Endothelial cell of umbilical vein (primary cell): ENCODE results near the gene CCN5. TPM values are rescaled to one million over a fixed set of nuclear protein-coding genes. Genes with fewer than 3 reads are reported as not detected.
"Not testable (repeated sequence)": the region's sequence is repeated elsewhere in the genome, so short reads cannot be mapped to it uniquely, and the experiment has no call there.

Source experiments
- BruUV-seq: library from RNA; stranded (reverse); fragments of 400-500 nt; replicated peaks from 2 replicates; lab custom pipeline; 2021; lab: Mats Ljungman, UMichigan
- CTCF ChIA-PET: fragments of 300-600, 350-600 bp; sonication (Branson Sonifier 250); formaldehyde crosslinking; loops from one replicate; lab custom pipeline; 2021; ENCODE audit warnings: antibody characterized with exemption, inconsistent platforms; lab: Charles Lee
- POLR2A ChIA-PET: fragments of 300-600, 350-600 bp; sonication (Branson Sonifier 250); formaldehyde crosslinking; loops from one replicate; lab custom pipeline; 2021; ENCODE audit warnings: antibody characterized with exemption, inconsistent platforms; lab: Charles Lee
- DNase-seq: peaks from one replicate; pipeline ENCODE4 v3.0.0-alpha.2; 2011; ENCODE audit warnings: low read depth, low spot score
- FAIRE-seq: peaks from 2 replicates; lab custom pipeline; 2011; peaks lifted over from hg19 to GRCh38; lab: Jason Lieb, UNC
- H2AFZ ChIP-seq: 2 replicates; pipeline ENCODE4 v1.6.0; 2012; ENCODE audit warnings: low read depth, low read length, control low read depth, inconsistent platforms
- H3K27ac ChIP-seq: 2 replicates; pipeline ENCODE4 v1.5.1; 2011; ENCODE audit warnings: low read depth, mild to moderate bottlenecking, control low read depth, low read length, moderate library complexity; ENCODE audit not compliant: insufficient read depth
- H3K27me3 ChIP-seq, 2 experiments: 2 replicates each; pipeline versions ENCODE4 v1.6.0 to v1.6.1; 2011; ENCODE audit warnings: low read length in 2 of 2, mixed read lengths in 1 of 2; ENCODE audit not compliant: control insufficient read depth in 2 of 2, insufficient read depth in 2 of 2
- H3K36me3 ChIP-seq, 2 experiments: 2 replicates in 1 of 2; 3 replicates in 1 of 2; pipeline ENCODE4 v1.5.1; 2011; ENCODE audit warnings: low read length in 2 of 2, mild to moderate bottlenecking in 1 of 2, moderate library complexity in 1 of 2; ENCODE audit not compliant: control insufficient read depth in 2 of 2, insufficient read depth in 2 of 2; ENCODE audit errors: extremely low read depth in 1 of 2
- H3K4me1 ChIP-seq: 3 replicates; pipeline ENCODE4 v1.5.1; 2011; ENCODE audit warnings: mild to moderate bottlenecking, low read length; ENCODE audit not compliant: control insufficient read depth, insufficient read depth; ENCODE audit errors: extremely low read depth
- H3K4me2 ChIP-seq: 2 replicates; pipeline ENCODE4 v1.6.1; 2011; ENCODE audit warnings: low read length, control low read depth, mixed read lengths; ENCODE audit not compliant: insufficient read depth
- H3K4me3 ChIP-seq, 3 experiments: fragments of 200-600 bp in 1 of 3; sonication (generic), shearing (Covaris generic) in 1 of 3; replicated peaks in 1 of 3; 2 replicates each; pipeline ENCODE4 v1.5.1; 2011 to 2016; ENCODE audit warnings: control low read depth in 3 of 3, low read length in 3 of 3, mild to moderate bottlenecking in 2 of 3, inconsistent platforms in 1 of 3, low read depth in 1 of 3, moderate library complexity in 1 of 3; ENCODE audit not compliant: insufficient read depth in 1 of 3
- H3K79me2 ChIP-seq: 2 replicates; pipeline ENCODE4 v1.6.0; 2012; ENCODE audit warnings: low read length, inconsistent platforms; ENCODE audit not compliant: control insufficient read depth, insufficient read depth
- H3K9ac ChIP-seq: replicated peaks from 2 replicates; pipeline ENCODE3; 2011; ENCODE audit warnings: low read length, control low read depth; ENCODE audit not compliant: insufficient read depth; ENCODE audit errors: extremely low read depth
- H3K9me1 ChIP-seq: replicated peaks from 3 replicates; pipeline ENCODE4 v1.6.0; 2011; ENCODE audit warnings: mild to moderate bottlenecking, low read length; ENCODE audit not compliant: control insufficient read depth, insufficient read depth; ENCODE audit errors: extremely low read depth
- H3K9me3 ChIP-seq: replicated peaks from 2 replicates; pipeline ENCODE4 v1.5.1; 2012; ENCODE audit warnings: low read length, inconsistent platforms; ENCODE audit not compliant: control insufficient read depth, insufficient read depth
- H4K20me1 ChIP-seq: replicated peaks from 2 replicates; pipeline ENCODE3; 2011; ENCODE audit warnings: mild to moderate bottlenecking, low read length; ENCODE audit not compliant: control insufficient read depth, insufficient read depth; ENCODE audit errors: extremely low read depth
- FOS ChIP-seq: IDR thresholded peaks from 2 replicates; pipeline ENCODE4 v1.6.1; 2011; ENCODE audit warnings: mild to moderate bottlenecking, low read length, moderate library complexity, borderline replicate concordance; ENCODE audit not compliant: insufficient read depth
- GATA2 ChIP-seq: IDR thresholded peaks from 2 replicates; pipeline ENCODE4 v1.7.0; 2011; ENCODE audit warnings: low read depth, mild to moderate bottlenecking, moderate library complexity, mixed read lengths, low read length; ENCODE audit not compliant: insufficient read length, insufficient read depth
- JUN ChIP-seq: IDR thresholded peaks from 2 replicates; pipeline ENCODE4 v1.6.1; 2011; ENCODE audit warnings: borderline replicate concordance, low read depth; ENCODE audit not compliant: insufficient read length, insufficient read depth
- POLR2AphosphoS5 ChIP-seq: IDR thresholded peaks from 2 replicates; pipeline ENCODE4 v1.6.1; 2012; ENCODE audit warnings: low read depth, mild to moderate bottlenecking, control low read depth, low read length, moderate library complexity; ENCODE audit not compliant: insufficient read depth
- dilution Hi-C: fragments of 300-500 bp; cut with MboI; formaldehyde crosslinking; loops from one replicate; pipeline ENCODE4 v1.15.0; 2019; ENCODE audit warnings: low sequenced_read_pairs; ENCODE audit not compliant: extremely low pct_ligation_motif_present
- intact Hi-C: fragments of 100-400 bp; cut with micrococcal nuclease; formaldehyde crosslinking; loops from one replicate; pipeline ENCODE4 v1.10.0; 2022
- polyA plus RNA-seq, 4 experiments: library from polyadenylated mRNA; depleted of rRNA in 3 of 4; stranded (reverse) in 3 of 4; unstranded in 1 of 4; fragments of >200 nt; gene quantifications; 2 replicates each; pipeline versions ENCODE4 v1.2.1 to v1.2.3, GENCODE V29; 2011 to 2012; ENCODE audit warnings: missing spikeins in 1 of 4
- total RNA-seq: library from RNA; stranded (reverse); gene quantifications from 2 replicates; pipeline ENCODE4 v1.2.3, GENCODE V29; 2021
- TF ChIP-seq, protein P1 (sequence below), 2 donors: IDR thresholded peaks; 1 replicate in 1 of 2; 2 replicates in 1 of 2; pipeline ENCODE4 v1.5.1; 2011; ENCODE audit warnings: low read length in 2 of 2, mild to moderate bottlenecking in 2 of 2, moderate library complexity in 2 of 2, control low read depth in 1 of 2, inconsistent platforms in 1 of 2, low read depth in 1 of 2; ENCODE audit not compliant: insufficient read depth in 1 of 2; ENCODE audit errors: extremely low read depth in 1 of 2

Gene CCN5
- total and polyA plus RNA-seq, 2 donors (not counting 3 experiments of a cell fraction or from before 2014, with no cell fraction given), result 0.03 TPM; not detected in 1

DNA sequence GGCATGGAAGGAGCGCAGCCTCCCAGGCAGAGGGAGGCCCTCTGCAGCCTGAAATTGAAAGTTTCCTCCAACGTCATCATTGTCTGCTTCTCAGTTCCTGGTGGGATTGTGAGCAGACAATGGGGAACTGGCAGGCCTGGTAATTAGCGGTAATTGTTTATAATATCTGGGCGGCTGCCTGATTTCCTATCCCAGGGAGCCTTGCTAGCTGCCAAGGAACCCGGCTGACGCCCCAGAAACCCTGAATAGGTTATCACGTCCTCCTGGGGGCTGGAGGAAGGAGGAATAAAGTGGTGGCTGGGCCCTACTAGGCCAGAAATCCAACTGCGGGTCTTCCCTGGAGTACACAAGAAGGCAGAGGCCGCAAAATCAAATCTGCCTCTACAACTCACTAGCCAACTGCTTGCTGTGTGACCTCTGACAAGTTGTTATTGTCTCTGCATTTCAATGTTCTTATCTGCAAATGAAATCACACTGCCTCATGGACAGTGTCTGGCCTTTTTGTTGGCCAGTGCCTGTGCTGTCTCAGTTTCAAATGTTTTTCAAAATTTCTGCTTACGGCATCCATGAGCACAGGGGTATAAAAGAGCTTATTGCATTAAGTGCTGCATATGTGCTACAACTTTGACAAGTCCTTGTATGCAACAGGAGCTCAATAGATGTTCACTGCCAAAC lies 47.4 kb downstream of the CCN5 start:
- Histone ChIP-seq H3K4me2 (no peak overlapping the region), H3K27ac (no peak overlapping the region), H3K4me3 (no peak overlapping the region), H2AFZ (no peak overlapping the region), H4K20me1 (no peaks in the 10 kb centered on the region), H3K4me1 (no peaks in the 10 kb centered on the region), H3K79me2 (no peaks in the 10 kb centered on the region), H3K9me1 (no peaks in the 10 kb centered on the region), H3K27me3 (peaks cover 17 to 19% of the 10 kb centered on the region in 2 experiments), H3K36me3 (no peaks in the 10 kb centered on the region), H3K9ac (no peak overlapping the region), H3K9me3 (no peaks in the 10 kb centered on the region)
- BruUV-seq, result no TSS peak
- dilution Hi-C loops (no loop called here), intact Hi-C loops (no loop called here)
- TF ChIP-seq POLR2AphosphoS5, result no peak
- no peak for TF ChIP-seq JUN
- TF ChIP-seq GATA2, result no peak
- TF ChIP-seq FOS, result no peak
- TF ChIP-seq, protein P1, sequence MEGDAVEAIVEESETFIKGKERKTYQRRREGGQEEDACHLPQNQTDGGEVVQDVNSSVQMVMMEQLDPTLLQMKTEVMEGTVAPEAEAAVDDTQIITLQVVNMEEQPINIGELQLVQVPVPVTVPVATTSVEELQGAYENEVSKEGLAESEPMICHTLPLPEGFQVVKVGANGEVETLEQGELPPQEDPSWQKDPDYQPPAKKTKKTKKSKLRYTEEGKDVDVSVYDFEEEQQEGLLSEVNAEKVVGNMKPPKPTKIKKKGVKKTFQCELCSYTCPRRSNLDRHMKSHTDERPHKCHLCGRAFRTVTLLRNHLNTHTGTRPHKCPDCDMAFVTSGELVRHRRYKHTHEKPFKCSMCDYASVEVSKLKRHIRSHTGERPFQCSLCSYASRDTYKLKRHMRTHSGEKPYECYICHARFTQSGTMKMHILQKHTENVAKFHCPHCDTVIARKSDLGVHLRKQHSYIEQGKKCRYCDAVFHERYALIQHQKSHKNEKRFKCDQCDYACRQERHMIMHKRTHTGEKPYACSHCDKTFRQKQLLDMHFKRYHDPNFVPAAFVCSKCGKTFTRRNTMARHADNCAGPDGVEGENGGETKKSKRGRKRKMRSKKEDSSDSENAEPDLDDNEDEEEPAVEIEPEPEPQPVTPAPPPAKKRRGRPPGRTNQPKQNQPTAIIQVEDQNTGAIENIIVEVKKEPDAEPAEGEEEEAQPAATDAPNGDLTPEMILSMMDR (IDR thresholded peaks at IDR 0.05; ENCODE audit: extremely low read depth in 1 of 2, insufficient read depth in 1 of 2, low read depth in 1 of 2, low read length in 2 of 2), result no peak
- ChIA-PET CTCF (interaction anchor here (1.5 to 2.5 kb wide), 2 partner anchors 10 to 15 kb away, joined by 3 to 9 read pairs; no protein-coding TSS in a partner anchor), POLR2A (interaction anchor here (0.5 kb wide), 1 partner anchor 731 kb away, joined by 6 read pairs; no protein-coding TSS in a partner anchor)
- FAIRE-seq, result no peak
- no peak for DNase-seq

DNA sequence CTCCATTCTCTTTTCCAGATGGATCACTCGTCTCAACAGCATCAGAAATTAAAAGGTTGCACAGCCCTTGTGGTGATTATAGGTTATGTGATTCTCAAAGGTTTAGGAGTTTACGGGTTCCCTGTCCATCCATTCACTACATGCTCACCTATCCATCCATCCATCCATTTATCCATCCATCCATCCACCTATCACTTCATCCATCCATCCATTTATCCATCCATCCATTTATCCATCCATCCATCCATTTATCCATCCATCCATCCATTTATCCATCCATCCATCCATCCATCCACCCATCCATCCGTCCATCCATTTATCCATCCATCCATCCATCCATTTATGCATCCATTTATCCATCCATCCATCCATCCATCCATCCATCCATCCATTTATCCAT lies 48.6 kb downstream of the CCN5 start:
- H3K9me1 ChIP-seq, POLR2A ChIA-PET: not testable (repeated sequence)
- CTCF ChIA-PET, result interaction anchor here (1.5 kb wide), 1 partner anchor 11 kb away, joined by 3 read pairs; no protein-coding TSS in a partner anchor

More for the DNA sequence above, 48.6 kb downstream of the CCN5 start:
- dilution Hi-C loops, H3K4me3 ChIP-seq, FAIRE-seq, H3K9me3 ChIP-seq, H2AFZ ChIP-seq, H4K20me1 ChIP-seq, H3K4me1 ChIP-seq, BruUV-seq, H3K4me2 ChIP-seq, H3K36me3 ChIP-seq, intact Hi-C loops, DNase-seq, H3K79me2 ChIP-seq, H3K9ac ChIP-seq, H3K27ac ChIP-seq: not testable (repeated sequence)
- H3K27me3 ChIP-seq, result peaks cover 17 to 19% of the 10 kb centered on the region in 2 experiments
